C4-2B (cell line): ENCODE data around the gene EWSR1.

Experiments used
- ZFX ChIP-seq: fragments of 450-650 bp; IDR thresholded peaks from 2 replicates; pipeline ENCODE4 v1.6.1; 2017
- TF ChIP-seq, protein P1 (sequence below): fragments of 450-650 bp; conservative IDR thresholded peaks from 2 replicates; pipeline ENCODE4 v1.5.1; 2017; ENCODE audit warnings: mild to moderate bottlenecking

DNA sequence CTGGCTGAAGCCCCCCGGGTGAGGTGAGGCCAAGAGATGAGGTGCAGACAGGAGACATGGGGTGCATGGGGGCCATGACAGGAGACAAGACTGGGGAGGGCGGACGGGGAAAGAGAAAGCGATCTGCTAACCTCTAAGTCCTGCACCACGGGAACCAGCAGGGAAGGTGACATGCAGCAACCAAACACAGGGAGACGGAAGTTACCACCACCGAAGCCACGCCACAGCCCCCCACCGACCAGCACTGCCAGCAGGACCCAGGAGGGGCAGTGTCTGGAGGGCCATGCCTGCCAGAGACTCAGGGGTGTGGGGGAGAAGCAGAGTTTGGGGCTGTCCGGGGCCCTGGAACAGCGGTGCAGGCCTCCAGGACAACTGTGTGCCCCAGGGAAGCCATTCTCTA is 61.5 kb downstream of the EWSR1 start:
- TF ChIP-seq, protein P1, sequence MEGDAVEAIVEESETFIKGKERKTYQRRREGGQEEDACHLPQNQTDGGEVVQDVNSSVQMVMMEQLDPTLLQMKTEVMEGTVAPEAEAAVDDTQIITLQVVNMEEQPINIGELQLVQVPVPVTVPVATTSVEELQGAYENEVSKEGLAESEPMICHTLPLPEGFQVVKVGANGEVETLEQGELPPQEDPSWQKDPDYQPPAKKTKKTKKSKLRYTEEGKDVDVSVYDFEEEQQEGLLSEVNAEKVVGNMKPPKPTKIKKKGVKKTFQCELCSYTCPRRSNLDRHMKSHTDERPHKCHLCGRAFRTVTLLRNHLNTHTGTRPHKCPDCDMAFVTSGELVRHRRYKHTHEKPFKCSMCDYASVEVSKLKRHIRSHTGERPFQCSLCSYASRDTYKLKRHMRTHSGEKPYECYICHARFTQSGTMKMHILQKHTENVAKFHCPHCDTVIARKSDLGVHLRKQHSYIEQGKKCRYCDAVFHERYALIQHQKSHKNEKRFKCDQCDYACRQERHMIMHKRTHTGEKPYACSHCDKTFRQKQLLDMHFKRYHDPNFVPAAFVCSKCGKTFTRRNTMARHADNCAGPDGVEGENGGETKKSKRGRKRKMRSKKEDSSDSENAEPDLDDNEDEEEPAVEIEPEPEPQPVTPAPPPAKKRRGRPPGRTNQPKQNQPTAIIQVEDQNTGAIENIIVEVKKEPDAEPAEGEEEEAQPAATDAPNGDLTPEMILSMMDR: no peak
- TF ChIP-seq ZFX: no peak
